ENCODE data around the gene SLC2A6.

DNA sequence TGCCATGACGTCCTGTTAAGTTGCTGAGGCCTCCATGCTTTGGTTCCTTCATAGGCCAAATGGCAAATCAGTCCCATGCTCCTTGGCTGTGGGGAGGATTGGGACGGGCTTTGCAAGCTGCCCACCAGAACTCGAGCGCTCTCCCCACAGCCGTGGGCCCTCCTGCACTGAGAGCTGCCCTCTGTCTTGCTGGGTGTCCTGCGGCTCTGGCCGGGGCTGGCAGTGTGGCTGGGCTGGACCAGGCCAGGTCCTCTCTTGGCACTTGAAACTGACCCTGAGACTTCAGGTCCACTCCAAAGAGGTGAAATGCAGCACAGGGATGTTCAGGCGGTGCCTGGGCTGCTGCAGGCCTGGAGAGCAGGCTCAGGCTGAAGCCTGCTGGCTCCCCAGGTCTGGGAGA, 38.8 kb upstream of the SLC2A6 start:
- TF ChIP-seq, protein P1, sequence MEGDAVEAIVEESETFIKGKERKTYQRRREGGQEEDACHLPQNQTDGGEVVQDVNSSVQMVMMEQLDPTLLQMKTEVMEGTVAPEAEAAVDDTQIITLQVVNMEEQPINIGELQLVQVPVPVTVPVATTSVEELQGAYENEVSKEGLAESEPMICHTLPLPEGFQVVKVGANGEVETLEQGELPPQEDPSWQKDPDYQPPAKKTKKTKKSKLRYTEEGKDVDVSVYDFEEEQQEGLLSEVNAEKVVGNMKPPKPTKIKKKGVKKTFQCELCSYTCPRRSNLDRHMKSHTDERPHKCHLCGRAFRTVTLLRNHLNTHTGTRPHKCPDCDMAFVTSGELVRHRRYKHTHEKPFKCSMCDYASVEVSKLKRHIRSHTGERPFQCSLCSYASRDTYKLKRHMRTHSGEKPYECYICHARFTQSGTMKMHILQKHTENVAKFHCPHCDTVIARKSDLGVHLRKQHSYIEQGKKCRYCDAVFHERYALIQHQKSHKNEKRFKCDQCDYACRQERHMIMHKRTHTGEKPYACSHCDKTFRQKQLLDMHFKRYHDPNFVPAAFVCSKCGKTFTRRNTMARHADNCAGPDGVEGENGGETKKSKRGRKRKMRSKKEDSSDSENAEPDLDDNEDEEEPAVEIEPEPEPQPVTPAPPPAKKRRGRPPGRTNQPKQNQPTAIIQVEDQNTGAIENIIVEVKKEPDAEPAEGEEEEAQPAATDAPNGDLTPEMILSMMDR (IDR thresholded peaks at IDR 0.05): no peak
- no peak for TF ChIP-seq POLR2A (IDR thresholded peaks at IDR 0.05)

Data from heart left ventricle (tissue), 13 donors.